Fibroblast of mammary gland (primary cell): ENCODE measurements around the gene SLC18A2.
"Not testable (repeated sequence)": the region's sequence is repeated elsewhere in the genome, so short reads cannot be mapped to it uniquely, and the experiment has no call there.

Experiments used
- DNase-seq: peaks from one replicate; pipeline ENCODE4 v3.0.0-alpha.2; 2010; ENCODE audit warnings: low read depth
- H3K4me3 ChIP-seq: 2 replicates; pipeline ENCODE4 v1.5.1; 2011; ENCODE audit warnings: low read depth, mild to moderate bottlenecking, low read length, moderate library complexity; ENCODE audit not compliant: control insufficient read depth
- TF ChIP-seq, protein P1 (sequence below): conservative IDR thresholded peaks from 2 replicates; pipeline ENCODE4 v1.5.1; 2011; ENCODE audit warnings: low read depth, low read length, inconsistent platforms; ENCODE audit not compliant: control insufficient read depth, insufficient read depth

Gene SLC18A2

DNA sequence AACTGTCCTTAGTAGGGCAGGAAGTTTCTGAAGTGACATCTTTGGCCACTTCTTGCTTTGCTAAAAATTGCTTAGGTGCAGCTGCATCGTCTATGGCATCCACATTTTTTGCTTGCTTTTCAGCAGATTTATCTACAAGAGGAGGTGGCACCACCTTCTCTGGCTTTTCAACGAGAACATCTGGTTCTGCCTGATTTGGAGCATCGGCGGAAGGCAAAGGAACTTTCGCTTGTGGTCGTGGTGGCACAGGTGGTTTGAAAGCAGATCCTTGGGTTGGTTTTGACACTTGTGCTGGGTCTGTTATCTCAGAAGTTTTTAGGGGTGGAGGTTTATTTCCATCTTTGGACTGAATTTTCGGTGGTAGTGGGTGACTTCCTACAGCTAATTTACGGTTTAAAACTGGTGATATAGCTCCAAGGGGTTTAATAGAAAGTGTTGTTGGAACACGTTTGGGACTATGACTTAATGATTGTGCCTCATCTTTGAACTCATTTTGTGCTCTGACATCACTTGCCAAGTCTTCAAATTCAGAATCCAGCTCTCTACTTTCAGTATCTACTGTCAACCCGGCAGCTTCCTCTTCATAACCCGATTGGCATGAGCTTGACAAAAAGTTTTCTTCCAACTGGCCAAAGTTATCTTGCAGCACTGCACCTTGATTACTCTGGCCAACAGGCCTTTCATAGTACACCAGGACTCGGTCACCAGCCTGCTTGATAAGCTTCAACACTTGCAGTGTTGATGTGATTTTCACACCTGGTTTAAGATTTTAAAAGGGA, 44.0 kb downstream of the SLC18A2 start:
- DNase-seq = no peak
- TF ChIP-seq, protein P1, sequence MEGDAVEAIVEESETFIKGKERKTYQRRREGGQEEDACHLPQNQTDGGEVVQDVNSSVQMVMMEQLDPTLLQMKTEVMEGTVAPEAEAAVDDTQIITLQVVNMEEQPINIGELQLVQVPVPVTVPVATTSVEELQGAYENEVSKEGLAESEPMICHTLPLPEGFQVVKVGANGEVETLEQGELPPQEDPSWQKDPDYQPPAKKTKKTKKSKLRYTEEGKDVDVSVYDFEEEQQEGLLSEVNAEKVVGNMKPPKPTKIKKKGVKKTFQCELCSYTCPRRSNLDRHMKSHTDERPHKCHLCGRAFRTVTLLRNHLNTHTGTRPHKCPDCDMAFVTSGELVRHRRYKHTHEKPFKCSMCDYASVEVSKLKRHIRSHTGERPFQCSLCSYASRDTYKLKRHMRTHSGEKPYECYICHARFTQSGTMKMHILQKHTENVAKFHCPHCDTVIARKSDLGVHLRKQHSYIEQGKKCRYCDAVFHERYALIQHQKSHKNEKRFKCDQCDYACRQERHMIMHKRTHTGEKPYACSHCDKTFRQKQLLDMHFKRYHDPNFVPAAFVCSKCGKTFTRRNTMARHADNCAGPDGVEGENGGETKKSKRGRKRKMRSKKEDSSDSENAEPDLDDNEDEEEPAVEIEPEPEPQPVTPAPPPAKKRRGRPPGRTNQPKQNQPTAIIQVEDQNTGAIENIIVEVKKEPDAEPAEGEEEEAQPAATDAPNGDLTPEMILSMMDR = no peak
- no peak overlapping the region for H3K4me3 ChIP-seq

DNA sequence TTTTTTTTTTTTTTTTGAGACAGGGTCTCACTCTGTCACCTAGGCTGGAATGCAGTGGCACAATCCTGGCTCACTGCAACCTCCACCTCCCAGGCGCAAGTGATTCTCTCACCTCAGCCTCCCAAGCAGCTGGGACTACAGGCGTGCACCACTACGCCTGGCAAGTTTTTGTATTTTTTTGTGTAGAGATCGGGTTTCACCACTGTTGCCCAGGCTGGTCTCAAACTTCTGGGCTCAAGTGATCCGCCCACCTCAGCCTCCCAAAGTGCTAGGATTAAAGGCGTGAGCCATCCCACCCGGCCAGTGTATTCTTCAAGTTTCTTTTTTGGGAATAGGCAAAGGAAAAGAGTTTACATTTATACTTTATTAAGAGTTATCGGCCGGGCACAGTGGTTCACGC, 50.0 kb downstream of the SLC18A2 start:
- not testable (repeated sequence) for DNase-seq, H3K4me3 ChIP-seq

DNA sequence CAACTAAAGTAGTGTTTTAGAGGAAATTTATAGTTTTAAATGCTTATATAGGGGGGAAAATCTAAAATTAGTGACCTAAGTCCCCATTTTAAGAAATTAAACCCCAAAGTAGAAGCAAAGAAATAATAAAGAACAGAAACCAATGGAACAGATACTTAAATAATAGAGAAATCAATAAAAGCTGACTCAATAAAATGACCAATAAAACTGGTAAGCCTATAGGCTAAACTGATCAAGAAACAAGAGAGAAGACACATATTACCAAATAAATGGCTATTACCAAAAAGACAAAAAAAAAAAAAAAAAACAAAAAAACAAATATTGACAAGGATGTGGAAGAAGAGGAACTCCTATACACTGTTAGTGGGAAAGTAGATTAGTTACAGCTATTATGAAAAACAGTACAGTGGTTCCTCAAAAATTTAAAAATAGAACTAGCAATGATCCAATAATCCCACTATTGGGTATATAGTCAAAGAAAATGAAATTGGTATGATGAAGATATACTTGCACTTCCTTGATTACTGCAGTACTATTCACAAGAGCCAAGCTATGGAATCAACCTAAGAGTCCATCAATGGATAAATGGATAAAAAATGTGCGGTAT, 53.2 kb downstream of the SLC18A2 start:
- DNase-seq = no peak
- H3K4me3 ChIP-seq = no peak overlapping the region
- TF ChIP-seq, protein P1 = no peak

DNA sequence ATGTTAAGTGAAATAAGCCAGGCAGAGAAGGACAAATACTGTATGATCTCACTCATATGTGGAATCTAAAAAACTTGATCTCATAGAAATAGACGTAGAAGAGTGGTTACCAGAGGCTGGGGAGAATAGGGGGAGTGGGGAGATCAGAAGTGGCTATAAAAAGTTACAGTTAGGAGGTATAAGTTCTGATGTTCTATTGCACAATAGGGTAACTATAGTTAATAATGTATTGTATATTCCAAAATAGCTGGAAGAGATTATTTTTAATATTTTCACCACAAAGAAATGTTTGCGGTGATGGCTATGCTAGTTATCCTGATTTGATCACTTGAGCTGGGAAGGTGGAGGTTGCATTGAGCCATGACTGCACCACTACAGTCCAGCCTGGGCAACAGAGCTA, 53.8 kb downstream of the SLC18A2 start:
- H3K4me3 ChIP-seq = no peak overlapping the region
- TF ChIP-seq, protein P1 = no peak
- no peak for DNase-seq

DNA sequence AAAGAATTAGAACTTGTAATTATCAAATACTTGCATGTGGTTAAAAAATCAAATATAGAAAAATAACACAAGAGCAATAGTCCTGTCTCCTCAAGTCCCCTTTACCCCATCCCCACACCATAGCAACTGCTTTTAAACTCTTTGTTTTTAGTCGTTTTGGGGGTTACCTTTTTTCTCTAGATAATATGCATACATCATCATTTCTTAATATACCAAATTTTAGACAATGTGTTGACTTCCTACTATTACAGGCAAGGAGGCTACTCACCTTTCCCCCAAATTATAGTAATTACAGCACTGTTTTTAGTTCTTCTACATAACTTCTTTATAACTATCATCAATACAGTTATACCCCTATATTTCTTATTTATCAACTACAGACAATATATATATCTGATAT, 57.3 kb downstream of the SLC18A2 start:
- TF ChIP-seq, protein P1 = no peak
- H3K4me3 ChIP-seq = no peak overlapping the region
- no peak for DNase-seq

DNA sequence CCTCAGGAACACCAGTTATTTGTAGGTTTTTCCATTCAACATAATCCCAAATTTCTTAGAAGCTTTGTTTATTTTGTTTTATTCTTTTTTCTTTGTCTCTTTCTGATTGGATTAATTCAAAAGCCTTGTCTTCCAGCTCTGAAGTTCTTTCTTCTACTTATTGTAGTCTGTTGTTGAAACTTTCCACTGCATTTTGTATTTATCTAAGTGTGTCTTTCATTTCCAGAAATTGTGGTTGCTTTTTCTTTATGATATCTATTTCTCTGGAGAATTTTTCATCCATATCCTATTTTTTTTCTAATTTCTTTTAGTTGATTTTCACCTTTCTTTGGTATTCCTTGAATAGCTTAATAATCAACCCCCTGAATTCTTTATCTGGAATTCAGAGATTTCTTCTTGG, 58.5 kb downstream of the SLC18A2 start:
- TF ChIP-seq, protein P1 = no peak
- no peak for DNase-seq
- no peak overlapping the region for H3K4me3 ChIP-seq

DNA sequence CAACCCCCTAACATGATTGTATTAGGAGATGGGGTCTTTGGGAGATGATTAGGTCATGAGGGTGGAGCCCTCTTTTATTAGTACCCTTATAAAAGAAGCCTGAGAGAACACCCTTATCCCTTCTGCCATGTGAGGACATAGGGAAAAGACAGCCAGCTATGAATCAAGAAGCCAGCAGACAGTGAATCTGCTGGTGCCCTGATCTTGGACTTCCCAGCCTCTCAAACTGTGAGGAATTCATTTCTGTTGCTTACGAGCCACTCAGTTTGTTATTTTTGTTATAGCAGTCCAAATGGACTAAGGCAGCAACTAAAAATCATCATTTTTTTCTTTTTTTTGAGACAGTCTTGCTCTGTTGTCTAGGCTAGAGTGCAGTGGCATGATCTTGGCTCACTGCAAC, 59.8 kb downstream of the SLC18A2 start:
- DNase-seq = no peak
- H3K4me3 ChIP-seq = no peak overlapping the region
- TF ChIP-seq, protein P1 = no peak

DNA sequence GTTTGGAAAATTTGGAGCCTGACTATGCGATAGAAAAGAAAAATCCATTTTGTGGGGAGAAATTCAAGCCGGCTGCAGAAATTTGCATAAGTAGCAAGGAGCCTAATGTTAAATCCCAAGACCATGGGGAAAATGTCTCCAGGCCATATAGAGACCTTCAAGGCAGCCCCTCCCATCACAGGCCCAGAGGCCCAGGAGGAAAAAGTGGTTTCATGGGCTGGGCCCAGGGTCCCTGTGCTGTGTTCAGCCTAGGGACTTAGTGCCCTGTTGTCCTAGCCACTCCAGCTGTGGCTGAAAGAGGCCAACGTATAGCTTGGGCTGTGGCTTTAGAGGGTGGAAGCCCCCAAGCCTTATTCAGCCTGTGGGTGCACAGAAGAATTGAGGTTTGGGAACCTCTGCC, 62.5 kb downstream of the SLC18A2 start:
- DNase-seq, H3K4me3 ChIP-seq: not testable (repeated sequence)
